ENCODE results near the gene PREX1.

GRCh38 chr20:48629960-48630315 lies 197.9 kb downstream of the PREX1 start:
- TF ChIP-seq CTCF (IDR thresholded peaks at IDR 0.05 in 8 of 11, conservative IDR thresholded peaks at IDR 0.05 in 3 of 11) (no peak), POLR2AphosphoS5 (IDR thresholded peaks at IDR 0.05) (no peak)

Measured in spleen (tissue), 7 donors.